ENCODE data around the gene TEAD3. TPM values are rescaled to one million over a fixed set of nuclear protein-coding genes. Genes with fewer than 3 reads are reported as not detected.
A peak's percentile ranks its signal among the peaks of the same experiment; 100 is the strongest.

The TEAD3 gene
- total RNA-seq, 1 donor from 2014 or later: 57.1 TPM

- peaks cover 25% of the 10 kb centered on the region for H3K4me1 Mint-ChIP-seq (ENCODE audit: low read depth)
- no peaks in the 10 kb centered on the region for H3K27me3 Mint-ChIP-seq (ENCODE audit: low read depth)
- no peak for DNase-seq (ENCODE audit: low spot score)
- H3K9me3 Mint-ChIP-seq (ENCODE audit: low read depth): no peaks in the 10 kb centered on the region
- peaks cover 5% of the 10 kb centered on the region for H3K36me3 Mint-ChIP-seq (ENCODE audit: low read depth)
- H3K27ac Mint-ChIP-seq (ENCODE audit: unreplicated experiment): peak overlapping the region; percentile 37
- TF ChIP-seq, protein P1, sequence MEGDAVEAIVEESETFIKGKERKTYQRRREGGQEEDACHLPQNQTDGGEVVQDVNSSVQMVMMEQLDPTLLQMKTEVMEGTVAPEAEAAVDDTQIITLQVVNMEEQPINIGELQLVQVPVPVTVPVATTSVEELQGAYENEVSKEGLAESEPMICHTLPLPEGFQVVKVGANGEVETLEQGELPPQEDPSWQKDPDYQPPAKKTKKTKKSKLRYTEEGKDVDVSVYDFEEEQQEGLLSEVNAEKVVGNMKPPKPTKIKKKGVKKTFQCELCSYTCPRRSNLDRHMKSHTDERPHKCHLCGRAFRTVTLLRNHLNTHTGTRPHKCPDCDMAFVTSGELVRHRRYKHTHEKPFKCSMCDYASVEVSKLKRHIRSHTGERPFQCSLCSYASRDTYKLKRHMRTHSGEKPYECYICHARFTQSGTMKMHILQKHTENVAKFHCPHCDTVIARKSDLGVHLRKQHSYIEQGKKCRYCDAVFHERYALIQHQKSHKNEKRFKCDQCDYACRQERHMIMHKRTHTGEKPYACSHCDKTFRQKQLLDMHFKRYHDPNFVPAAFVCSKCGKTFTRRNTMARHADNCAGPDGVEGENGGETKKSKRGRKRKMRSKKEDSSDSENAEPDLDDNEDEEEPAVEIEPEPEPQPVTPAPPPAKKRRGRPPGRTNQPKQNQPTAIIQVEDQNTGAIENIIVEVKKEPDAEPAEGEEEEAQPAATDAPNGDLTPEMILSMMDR (IDR thresholded peaks at IDR 0.05): no peak
- H3K4me3 Mint-ChIP-seq (ENCODE audit: unreplicated experiment): peak overlapping the region; percentile 72
Observed at GRCh38 chr6:35453236-35453635, 43.6 kb downstream of the TEAD3 start.

DNA sequence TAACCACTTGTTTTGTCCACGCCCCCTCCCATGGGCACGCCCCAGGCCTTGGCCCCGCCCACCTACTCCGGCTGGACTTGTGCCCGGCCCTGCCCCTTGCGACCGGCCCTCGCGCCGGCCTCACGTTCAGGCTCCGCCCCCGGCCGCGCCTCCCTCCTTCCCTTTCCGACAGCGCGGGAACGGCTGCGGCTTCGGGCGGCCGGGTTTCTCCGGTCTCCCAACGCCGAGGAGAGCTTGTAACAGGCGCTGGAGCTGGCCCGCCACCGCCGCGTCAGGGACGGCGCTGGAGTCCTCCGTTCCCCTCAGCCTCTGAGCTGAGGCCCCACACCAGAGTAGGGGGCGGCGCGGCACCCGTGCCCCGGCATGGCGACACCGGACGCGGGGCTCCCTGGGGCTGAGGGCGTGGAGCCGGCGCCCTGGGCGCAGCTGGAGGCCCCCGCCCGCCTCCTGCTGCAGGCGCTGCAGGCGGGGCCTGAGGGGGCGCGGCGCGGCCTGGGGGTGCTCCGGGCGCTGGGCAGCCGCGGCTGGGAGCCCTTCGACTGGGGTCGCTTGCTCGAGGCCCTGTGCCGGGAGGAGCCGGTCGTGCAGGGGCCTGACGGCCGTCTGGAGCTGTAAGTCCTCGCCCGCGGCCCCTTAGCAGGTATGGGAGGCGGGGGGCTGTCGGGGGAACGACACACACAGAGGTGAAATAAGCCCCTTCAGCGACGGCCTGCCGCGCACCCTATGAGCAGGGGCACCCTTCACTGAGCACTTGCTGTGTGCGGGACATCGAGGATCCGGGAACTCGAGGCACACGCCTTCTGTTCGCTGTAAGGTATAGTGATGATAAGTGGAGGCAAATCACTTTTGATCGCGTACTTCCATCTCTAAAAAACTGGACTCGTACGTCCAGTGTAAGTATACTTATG is 44.4 kb downstream of the TEAD3 start, which contains the start of gene FANCE:
TSS of gene FANCE (plus strand) at position 156 of the 908 bp plus-strand sequence. CDS start at position 364, 208 bp downstream.
- no peaks in the 10 kb centered on the region for H3K27me3 Mint-ChIP-seq (ENCODE audit: low read depth)
- H3K4me1 Mint-ChIP-seq (ENCODE audit: low read depth): peaks cover 25% of the 10 kb centered on the region
- H3K4me3 Mint-ChIP-seq (ENCODE audit: unreplicated experiment): peak within 1 kb of the TSS; percentile 76
- peaks cover 5% of the 10 kb centered on the region for H3K36me3 Mint-ChIP-seq (ENCODE audit: low read depth)
- H3K9me3 Mint-ChIP-seq (ENCODE audit: low read depth): no peaks in the 10 kb centered on the region
- peak; percentile 97 for DNase-seq (ENCODE audit: low spot score)
- peak within 1 kb of the TSS; percentile 37 for H3K27ac Mint-ChIP-seq (ENCODE audit: unreplicated experiment)
- TF ChIP-seq, protein P1 (IDR thresholded peaks at IDR 0.05): peak; percentile 7

DNA sequence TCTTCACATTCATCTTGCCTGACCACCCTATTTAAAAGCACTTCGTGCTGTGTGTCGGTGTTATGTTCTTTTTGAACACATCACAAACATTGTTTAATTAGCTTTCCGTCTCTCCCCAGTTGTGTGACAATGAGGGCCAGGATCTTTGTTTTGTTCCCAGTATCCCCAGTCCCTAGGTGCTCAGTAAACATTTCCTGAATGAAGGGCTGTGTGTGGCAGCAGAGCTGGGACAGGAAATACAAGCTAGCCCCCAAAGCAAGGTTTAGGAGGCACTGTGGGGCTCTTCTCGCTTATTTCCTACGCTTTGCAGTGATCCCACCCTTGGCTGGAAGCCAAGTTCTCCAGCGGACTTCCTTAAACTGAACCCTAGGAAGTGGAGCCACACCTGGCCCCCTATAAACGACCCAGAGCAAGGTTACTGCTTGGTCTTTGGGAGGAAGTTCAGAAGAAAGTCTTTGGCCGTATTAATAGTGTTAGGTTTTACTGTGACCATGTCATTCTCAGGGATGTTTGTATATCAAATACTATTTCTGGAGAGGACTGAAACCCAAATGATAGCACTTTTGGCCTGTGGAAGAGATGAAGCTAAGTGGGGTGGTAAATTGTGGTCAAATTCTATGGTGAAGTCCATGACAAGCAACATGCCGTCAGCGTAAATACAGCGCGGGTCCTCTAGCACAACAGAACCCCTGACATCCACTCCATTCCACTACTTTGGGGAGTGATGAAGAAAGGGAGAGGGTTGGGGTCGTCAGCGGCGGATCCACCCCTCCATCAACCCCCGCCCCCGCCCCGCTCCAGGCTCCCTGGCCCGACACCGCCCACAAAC is 45.3 kb downstream of the TEAD3 start:
- Mint-ChIP-seq H3K27me3 (ENCODE audit: low read depth) (no peaks in the 10 kb centered on the region), H3K4me3 (ENCODE audit: unreplicated experiment) (peak overlapping the region; percentile 76), H3K9me3 (ENCODE audit: low read depth) (no peaks in the 10 kb centered on the region), H3K36me3 (ENCODE audit: low read depth) (peaks cover 5% of the 10 kb centered on the region), H3K4me1 (ENCODE audit: low read depth) (peaks cover 25% of the 10 kb centered on the region), H3K27ac (ENCODE audit: unreplicated experiment) (peak overlapping the region; percentile 5)
- no peak for DNase-seq (ENCODE audit: low spot score)
- TF ChIP-seq, protein P1 (IDR thresholded peaks at IDR 0.05): no peak

DNA sequence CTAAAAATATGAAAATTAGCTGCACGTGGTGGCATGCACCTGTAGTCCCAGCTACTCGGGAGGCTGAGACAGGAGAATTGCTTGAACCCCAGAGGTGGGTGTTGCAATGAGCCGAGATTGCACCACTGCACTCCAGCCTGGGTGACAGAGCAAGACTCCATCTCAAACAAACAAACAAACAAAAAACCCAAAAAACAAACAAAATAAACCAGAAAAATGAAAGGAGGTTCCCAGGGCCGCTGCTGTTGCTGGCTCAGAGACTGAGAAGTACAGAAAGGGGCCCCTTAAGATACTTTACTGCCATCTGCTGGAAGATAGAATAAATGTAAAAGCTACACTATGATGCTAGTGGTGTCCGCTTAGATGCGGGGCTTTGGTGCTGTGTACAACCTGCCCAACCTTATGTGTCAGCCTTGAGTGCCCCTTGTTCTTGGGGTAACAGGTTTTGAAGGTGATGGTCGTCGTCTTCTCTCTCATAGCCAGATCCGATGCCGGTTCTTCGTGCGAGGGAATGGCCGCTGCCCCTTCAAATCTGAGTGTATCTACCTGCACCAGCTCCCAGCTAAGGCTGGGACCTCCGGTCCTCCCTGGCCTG is 47.5 kb downstream of the TEAD3 start:
- H3K27me3 Mint-ChIP-seq (ENCODE audit: low read depth): no peaks in the 10 kb centered on the region
- TF ChIP-seq, protein P1 (IDR thresholded peaks at IDR 0.05): peak; percentile 90
- no peaks in the 10 kb centered on the region for H3K9me3 Mint-ChIP-seq (ENCODE audit: low read depth)
- H3K36me3 Mint-ChIP-seq (ENCODE audit: low read depth): no peaks in the 10 kb centered on the region
- H3K4me1 Mint-ChIP-seq (ENCODE audit: low read depth): peaks cover 20% of the 10 kb centered on the region
- no peak overlapping the region for H3K27ac Mint-ChIP-seq (ENCODE audit: unreplicated experiment)
- no peak for DNase-seq (ENCODE audit: low spot score)
- no peak overlapping the region for H3K4me3 Mint-ChIP-seq (ENCODE audit: unreplicated experiment)

DNA sequence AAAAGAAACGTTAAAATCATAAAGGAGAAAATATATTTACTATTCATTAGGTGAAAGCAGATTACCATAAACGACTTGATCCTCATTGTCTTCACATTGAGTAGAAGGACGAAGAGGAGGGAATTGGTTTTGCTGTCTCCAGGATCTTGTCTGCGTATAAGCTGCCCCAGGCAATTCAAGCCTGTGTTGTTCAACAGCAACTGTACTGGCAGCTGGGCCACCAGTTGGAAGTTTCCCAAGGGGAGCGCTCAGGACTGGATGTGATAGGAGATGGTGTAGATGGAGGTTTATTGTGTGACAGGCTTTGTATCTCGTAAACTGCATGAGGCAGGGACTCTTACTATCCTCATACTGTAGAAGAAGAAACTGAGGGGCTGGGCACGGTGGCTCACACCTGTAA is 48.7 kb downstream of the TEAD3 start:
- H3K9me3 Mint-ChIP-seq (ENCODE audit: low read depth): no peaks in the 10 kb centered on the region
- DNase-seq (ENCODE audit: low spot score): no peak
- H3K27me3 Mint-ChIP-seq (ENCODE audit: low read depth): no peaks in the 10 kb centered on the region
- TF ChIP-seq, protein P1 (IDR thresholded peaks at IDR 0.05): no peak
- peaks cover 8% of the 10 kb centered on the region for H3K4me1 Mint-ChIP-seq (ENCODE audit: low read depth)
- no peak overlapping the region for H3K27ac Mint-ChIP-seq (ENCODE audit: unreplicated experiment)
- no peak overlapping the region for H3K4me3 Mint-ChIP-seq (ENCODE audit: unreplicated experiment)
- no peaks in the 10 kb centered on the region for H3K36me3 Mint-ChIP-seq (ENCODE audit: low read depth)

Data from chondrocyte (in vitro differentiated cells).